Panc1 (cell line): Measurements from ENCODE around the gene HOXB5.

Experiments used
- CTCF ChIP-seq: fragments of 450-650 bp; IDR thresholded peaks from 2 replicates; pipeline ENCODE4 v1.5.1; 2017; ENCODE audit warnings: mild to moderate bottlenecking
- POLR2AphosphoS5 ChIP-seq: IDR thresholded peaks from 2 replicates; pipeline ENCODE4 v1.6.1; 2012; ENCODE audit warnings: mild to moderate bottlenecking, low read depth, low read length, moderate library complexity
- SIN3A ChIP-seq: IDR thresholded peaks from 2 replicates; pipeline ENCODE4 v1.6.1; 2012; ENCODE audit warnings: low read depth, mild to moderate bottlenecking, low read length, moderate library complexity, borderline replicate concordance; ENCODE audit not compliant: insufficient read depth
- TCF7L2 ChIP-seq: IDR thresholded peaks from 2 replicates; pipeline ENCODE4 v1.6.1; 2011; ENCODE audit warnings: mild to moderate bottlenecking, low read depth, low read length, inconsistent platforms

GRCh38 chr17:48575673-48576478 is 17.7 kb downstream of the HOXB5 start:
- TF ChIP-seq CTCF (no peak), TCF7L2 (no peak), POLR2AphosphoS5 (peak; percentile 40), SIN3A (0 out of 2 replicates have a peak, but pooled peaks have one; percentile 36)
